PC-3 (cell line): ENCODE data around the gene DDX3X. TPM values are rescaled to one million over a fixed set of nuclear protein-coding genes. Genes with fewer than 3 reads are reported as not detected.

Source experiments
- ATAC-seq: fragments of 200-7000 bp; cut with Tn5 transposase; 2 replicates; pipeline ENCODE4 v1.9.1; 2020; ENCODE audit warnings: mild to moderate bottlenecking, moderate library complexity
- BruUV-seq: library from RNA; stranded (reverse); fragments of 400-500 nt; replicated peaks from 2 replicates; lab custom pipeline; 2021; lab: Mats Ljungman, UMichigan
- CTCF ChIA-PET: fragments of 300-600 bp; sonication (Branson Sonifier 250); formaldehyde crosslinking; loops from one replicate; lab custom pipeline; 2022; ENCODE audit warnings: antibody characterized with exemption; lab: Charles Lee
- POLR2A ChIA-PET: fragments of 300-600 bp; sonication (Branson Sonifier 250); formaldehyde crosslinking; loops from one replicate; lab custom pipeline; 2022; ENCODE audit warnings: antibody characterized with exemption; ENCODE audit not compliant: unreplicated experiment; lab: Charles Lee
- DNase-seq: peaks from one replicate; pipeline ENCODE4 v3.0.0-alpha.2; 2015
- H2AFZ ChIP-seq: fragments of 300-600 bp; sonication (generic); 2 replicates; pipeline ENCODE4 v1.6.0; 2016; ENCODE audit warnings: antibody characterized with exemption, low read length
- H3F3A ChIP-seq: fragments of 300-600 bp; sonication (generic); one replicate; pipeline ENCODE4 v1.6.0; 2017; ENCODE audit warnings: antibody characterized with exemption, low read length, control low read depth, mild to moderate bottlenecking; ENCODE audit not compliant: unreplicated experiment
- H3K27ac ChIP-seq: fragments of 300-600 bp; sonication (generic); 2 replicates; pipeline ENCODE4 v1.5.1; 2016; ENCODE audit warnings: mild to moderate bottlenecking, low read length
- H3K27me3 ChIP-seq: fragments of 300-600 bp; sonication (generic); 2 replicates; pipeline ENCODE4 v1.6.1; 2016; ENCODE audit warnings: low read length, mixed read lengths
- H3K36me3 ChIP-seq: fragments of 300-600 bp; sonication (generic); 2 replicates; pipeline ENCODE4 v1.6.1; 2016; ENCODE audit warnings: low read depth, mixed run types, low read length, mixed read lengths
- H3K4me1 ChIP-seq: fragments of 300-600 bp; sonication (generic); 2 replicates; pipeline ENCODE4 v1.5.1; 2016; ENCODE audit warnings: low read length; ENCODE audit not compliant: insufficient read depth
- H3K4me2 ChIP-seq: fragments of 300-600 bp; sonication (generic); 2 replicates; pipeline ENCODE4 v1.6.0; 2016; ENCODE audit warnings: low read length
- H3K4me3 ChIP-seq: fragments of 300-600 bp; sonication (generic); 2 replicates; pipeline ENCODE4 v1.5.1; 2016; ENCODE audit warnings: mild to moderate bottlenecking, low read length, mixed read lengths
- H3K79me2 ChIP-seq: fragments of 300-600 bp; sonication (generic); 2 replicates; pipeline ENCODE4 v1.6.1; 2017; ENCODE audit warnings: low read length, mixed read lengths
- H3K9ac ChIP-seq: fragments of 300-600 bp; sonication (generic); 2 replicates; pipeline ENCODE4 v1.6.0; 2016; ENCODE audit warnings: mild to moderate bottlenecking, low read length
- H3K9me2 ChIP-seq: fragments of 300-600 bp; sonication (generic); replicated peaks from 2 replicates; pipeline ENCODE4 v1.6.1; 2016; ENCODE audit warnings: mixed run types, low read length, mixed read lengths
- H3K9me3 ChIP-seq: fragments of 300-600 bp; sonication (generic); 2 replicates; pipeline ENCODE4 v1.6.1; 2016; ENCODE audit warnings: low read length, mixed read lengths
- H4K20me1 ChIP-seq: fragments of 300-600 bp; sonication (generic); 2 replicates; pipeline ENCODE4 v1.6.1; 2016; ENCODE audit warnings: low read length, mixed read lengths
- CTCF ChIP-seq: fragments of 300-600 bp; sonication (generic); conservative IDR thresholded peaks from 2 replicates; pipeline ENCODE4 v1.5.1; 2017; ENCODE audit warnings: antibody characterized with exemption, low read depth, mild to moderate bottlenecking, low read length
- EZH2 ChIP-seq: fragments of 300-600 bp; sonication (generic); IDR thresholded peaks from one replicate; pipeline ENCODE4 v1.6.1; 2017; ENCODE audit warnings: antibody characterized with exemption, mild to moderate bottlenecking, low read length; ENCODE audit not compliant: unreplicated experiment
- EZH2phosphoT487 ChIP-seq: fragments of 300-600 bp; sonication (generic); IDR thresholded peaks from 2 replicates; pipeline ENCODE4 v1.6.1; 2018; ENCODE audit warnings: mild to moderate bottlenecking, antibody characterized with exemption, low read length, borderline replicate concordance
- intact Hi-C: fragments of 100-400 bp; cut with micrococcal nuclease; formaldehyde crosslinking; loops from 2 replicates; pipeline ENCODE4 v1.9.0; 2023
- total RNA-seq: library from RNA; depleted of rRNA; stranded (reverse); fragments of >200 nt; gene quantifications from 2 replicates; pipeline ENCODE4 v1.2.3, GENCODE V29; 2014

DDX3X gene
- total RNA-seq, 1 experiment from 2014 or later, result 185 TPM

- no peak overlapping the region for H3K27ac ChIP-seq
- POLR2A ChIA-PET, result no interaction called here
These were observed 17.1 kb downstream of the DDX3X start for GRCh38 chrX:41350976-41351569.

GRCh38 chrX:41351923-41352322 lies 18.0 kb downstream of the DDX3X start:
- ATAC-seq (0 out of 2 replicates have a peak, but pooled peaks have one; percentile 6), DNase-seq (no peak)
- Histone ChIP-seq H3K9me3 (no peaks in the 10 kb centered on the region), H3K9me2 (no peaks in the 10 kb centered on the region), H3K27ac (no peak overlapping the region), H3K9ac (no peak overlapping the region), H2AFZ (no peak overlapping the region), H3K4me3 (no peak overlapping the region), H3K79me2 (no peaks in the 10 kb centered on the region), H3F3A (peaks cover 17% of the 10 kb centered on the region), H3K4me1 (no peaks in the 10 kb centered on the region), H3K27me3 (no peaks in the 10 kb centered on the region), H4K20me1 (peaks cover 40% of the 10 kb centered on the region), H3K4me2 (no peak overlapping the region), H3K36me3 (peaks cover 26% of the 10 kb centered on the region)
- no peak for TF ChIP-seq EZH2phosphoT487
- no peak for TF ChIP-seq CTCF
- no peak for TF ChIP-seq EZH2
- intact Hi-C loops, result loop anchor here (2.0 to 5.0 kb wide), 2 partner anchors 75 to 85 kb away; no protein-coding TSS in a partner anchor
- POLR2A ChIA-PET, result no interaction called here
- CTCF ChIA-PET, result no interaction called here
- BruUV-seq, result TSS peak; percentile 1

More at GRCh38 chrX:41350976-41351569, 17.1 kb downstream of the DDX3X start:
- Histone ChIP-seq H3K4me3 (no peak overlapping the region), H4K20me1 (peaks cover 48% of the 10 kb centered on the region), H3K4me2 (no peak overlapping the region), H3F3A (peaks cover 17% of the 10 kb centered on the region), H3K79me2 (no peaks in the 10 kb centered on the region), H2AFZ (no peak overlapping the region), H3K9me3 (no peaks in the 10 kb centered on the region), H3K36me3 (peaks cover 35% of the 10 kb centered on the region), H3K9me2 (no peaks in the 10 kb centered on the region), H3K4me1 (no peaks in the 10 kb centered on the region), H3K9ac (no peak overlapping the region), H3K27me3 (no peaks in the 10 kb centered on the region)
- peak; percentile 9 for DNase-seq
- TF ChIP-seq EZH2 (no peak), EZH2phosphoT487 (no peak), CTCF (no peak)
- CTCF ChIA-PET, result no interaction called here
- no TSS peak for BruUV-seq
- intact Hi-C loops, result loop anchor here (5.0 kb wide), 1 partner anchor 86 kb away; no protein-coding TSS in a partner anchor
- peak; percentile 23; the same call in 1 of the 2 replicates for ATAC-seq

- no TSS peak for BruUV-seq
- ATAC-seq, result 0 out of 2 replicates have a peak, but pooled peaks have one; percentile 16
- POLR2A ChIA-PET, result interaction anchor here (0.6 kb wide), 1 partner anchor 179 kb away, joined by 3 read pairs; no protein-coding TSS in a partner anchor
- Histone ChIP-seq H3K36me3 (peaks cover 22% of the 10 kb centered on the region), H3K27ac (no peak overlapping the region), H3K9ac (no peak overlapping the region), H3K4me1 (no peaks in the 10 kb centered on the region), H3K9me3 (no peaks in the 10 kb centered on the region), H2AFZ (no peak overlapping the region), H3K79me2 (no peaks in the 10 kb centered on the region), H3K4me3 (no peak overlapping the region), H4K20me1 (peaks cover 36% of the 10 kb centered on the region), H3K27me3 (no peaks in the 10 kb centered on the region), H3K4me2 (no peak overlapping the region), H3F3A (peaks cover 17% of the 10 kb centered on the region), H3K9me2 (no peaks in the 10 kb centered on the region)
- CTCF ChIA-PET, result interaction anchor here (0.5 kb wide), 1 partner anchor 60 kb away, joined by 9 read pairs; no protein-coding TSS in a partner anchor
- TF ChIP-seq CTCF (no peak), EZH2phosphoT487 (no peak), EZH2 (no peak)
- intact Hi-C loops, result loop anchor here (2.0 to 5.0 kb wide), 2 partner anchors 76 to 85 kb away; no protein-coding TSS in a partner anchor
- peak; percentile 47 for DNase-seq
These were observed 18.4 kb downstream of the DDX3X start for GRCh38 chrX:41352329-41352838.
